GM21723 (cell line): Measurements from ENCODE around the gene AGAP3.

ENCODE experiments used
- ATAC-seq: cut with Tn5 transposase; IDR thresholded peaks from one replicate; pipeline ENCODE4 v1.9.1; 2021; ENCODE audit warnings: mild to moderate bottlenecking, moderate library complexity; ENCODE audit not compliant: unreplicated experiment

AGAP3 gene

DNA sequence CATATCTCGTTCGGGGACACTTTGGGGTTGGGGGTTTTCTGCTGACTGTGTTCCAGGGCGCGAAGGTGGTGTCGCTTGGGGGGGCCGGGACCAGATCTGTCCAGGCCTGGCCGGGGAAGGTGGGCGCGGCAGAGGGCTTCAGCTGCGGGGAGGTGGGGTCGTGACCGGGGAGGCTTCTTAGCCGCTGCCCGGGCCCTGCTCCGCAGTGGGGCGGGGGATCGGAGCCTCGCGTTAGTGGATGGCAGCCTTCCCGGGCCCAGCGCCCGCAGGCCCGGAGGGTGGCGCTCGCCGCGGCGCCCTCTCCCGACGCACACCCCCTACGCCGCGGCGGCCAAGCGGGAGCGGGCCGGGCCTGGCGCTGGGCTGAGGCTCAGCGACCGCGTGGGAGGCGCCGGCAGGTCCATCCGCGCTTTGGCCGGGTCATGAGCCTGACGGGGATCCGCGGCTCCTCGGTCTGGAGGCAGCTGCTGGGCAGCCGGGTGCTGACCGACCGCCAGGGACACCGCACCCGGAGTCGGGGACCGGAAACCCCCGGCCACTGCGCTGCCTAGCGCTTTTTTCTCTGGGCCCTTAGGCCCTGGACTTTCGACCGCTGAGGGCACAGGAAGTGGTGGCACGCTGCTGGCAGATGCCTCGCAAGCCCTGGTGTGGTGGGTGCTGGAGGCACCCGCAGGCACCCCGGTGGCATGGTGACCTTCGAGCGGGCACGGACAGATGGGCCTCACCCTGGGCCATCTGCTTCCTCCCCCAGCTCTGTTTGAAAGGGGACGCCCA, 1.2 kb downstream of the AGAP3 start:
- ATAC-seq = peak; percentile 34

GRCh38 chr7:151088019-151088855, 2.0 kb downstream of the AGAP3 start:
- ATAC-seq = no peak

DNA sequence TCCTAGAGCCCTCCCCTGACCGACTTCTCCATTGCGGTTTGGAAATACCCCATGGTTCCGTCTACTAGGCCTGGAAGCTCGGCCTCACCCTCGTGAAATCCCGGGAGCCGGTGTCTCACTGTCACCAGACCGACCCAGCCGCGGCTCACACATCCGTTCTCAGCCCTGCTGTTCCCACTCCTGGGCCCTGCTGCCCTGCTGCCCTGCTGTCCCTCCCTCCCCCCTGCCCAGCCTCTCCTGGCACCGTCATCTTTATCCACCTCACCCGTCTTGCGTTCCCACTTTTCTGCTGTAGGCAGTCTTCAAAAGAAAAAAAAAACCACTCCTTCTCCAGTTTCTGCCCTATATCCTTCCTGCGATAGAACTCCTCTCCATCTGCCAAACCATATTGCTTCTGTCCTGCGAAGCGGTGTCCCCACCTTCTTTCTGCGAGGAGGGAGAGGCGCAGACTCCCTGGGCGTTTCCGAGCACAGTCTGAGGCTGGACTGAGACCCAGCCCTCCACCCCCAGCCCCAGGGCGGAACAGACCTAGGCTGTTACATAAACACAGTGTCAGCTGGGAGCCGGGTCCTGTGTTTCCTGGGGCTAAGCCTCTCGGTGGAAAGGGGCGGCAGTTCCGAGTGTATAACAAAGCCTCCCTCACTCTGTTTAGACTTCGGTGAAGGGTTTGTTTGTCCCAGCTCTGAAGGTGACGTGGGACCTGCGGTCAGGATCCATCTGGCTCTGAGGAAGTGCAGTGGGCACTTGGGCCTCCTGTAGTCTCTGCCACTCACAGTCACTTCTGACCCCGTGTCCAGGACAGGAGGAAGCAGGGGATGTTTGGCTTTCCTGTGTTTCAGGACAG, 2.8 kb downstream of the AGAP3 start:
- ATAC-seq = no peak

DNA sequence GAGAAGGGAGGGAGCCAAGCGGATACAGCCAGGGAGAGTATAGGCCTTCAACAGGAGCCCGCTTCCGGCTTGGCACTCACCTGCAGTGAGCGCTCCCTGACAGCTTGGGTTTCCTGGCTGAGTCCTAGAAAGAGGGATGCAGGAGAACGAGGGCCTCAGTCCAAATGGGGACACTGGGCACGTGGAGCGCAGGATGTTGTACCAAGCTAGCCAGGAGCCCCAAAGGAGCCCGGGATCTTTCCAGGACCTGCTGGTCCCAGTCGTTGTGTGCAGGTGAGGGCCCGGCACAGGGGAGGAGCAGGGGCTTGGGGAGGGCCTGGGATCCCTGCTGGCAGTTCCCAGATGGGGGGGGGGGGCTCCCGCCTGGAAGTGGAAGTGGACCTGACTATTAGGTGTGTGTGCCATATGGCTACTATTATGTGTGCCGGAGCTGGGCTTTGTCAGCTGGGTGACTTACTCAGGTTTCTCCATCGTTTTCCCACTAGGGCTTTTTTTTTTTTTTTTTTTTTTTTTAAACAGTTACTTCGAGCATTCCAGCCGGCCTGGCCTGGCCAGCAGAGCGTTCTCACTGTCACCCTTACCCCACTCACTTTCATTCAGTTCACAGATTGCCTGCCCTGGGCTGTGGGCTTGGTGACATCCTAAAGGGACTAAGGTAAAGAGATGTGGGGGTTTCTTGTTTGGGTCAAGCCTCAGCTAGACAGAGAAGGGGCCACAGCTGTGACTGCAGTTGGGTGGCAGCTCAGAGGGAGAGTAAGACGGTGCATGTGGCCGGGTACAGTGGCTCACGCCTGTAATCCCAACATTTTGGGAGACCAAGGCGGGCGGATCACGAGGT, 3.8 kb downstream of the AGAP3 start:
- ATAC-seq = no peak

DNA sequence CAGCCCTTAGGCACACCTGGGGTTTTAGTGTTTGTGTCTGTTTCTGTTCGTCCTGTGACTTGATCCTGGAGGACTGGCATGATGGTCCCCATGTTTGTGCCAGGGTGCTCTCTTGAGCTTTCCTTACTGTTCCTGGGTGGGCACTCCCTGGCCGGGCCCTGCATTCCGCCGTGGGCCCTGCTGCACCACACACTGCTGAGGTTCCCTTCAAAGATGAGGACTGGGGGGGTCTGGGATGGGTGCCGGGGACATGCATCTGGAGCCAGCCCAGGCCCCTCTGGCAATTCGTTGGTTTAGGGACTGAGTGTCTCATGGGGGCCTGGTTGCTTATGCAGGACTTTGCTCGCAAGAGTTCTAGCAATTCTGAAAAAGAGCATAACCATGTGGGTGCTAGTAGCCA, 4.7 kb downstream of the AGAP3 start:
- no peak for ATAC-seq

- ATAC-seq = no peak
Measured at GRCh38 chr7:151091431-151091830, 5.2 kb downstream of the AGAP3 start.

GRCh38 chr7:151091988-151092387, 5.7 kb downstream of the AGAP3 start:
- ATAC-seq = no peak

DNA sequence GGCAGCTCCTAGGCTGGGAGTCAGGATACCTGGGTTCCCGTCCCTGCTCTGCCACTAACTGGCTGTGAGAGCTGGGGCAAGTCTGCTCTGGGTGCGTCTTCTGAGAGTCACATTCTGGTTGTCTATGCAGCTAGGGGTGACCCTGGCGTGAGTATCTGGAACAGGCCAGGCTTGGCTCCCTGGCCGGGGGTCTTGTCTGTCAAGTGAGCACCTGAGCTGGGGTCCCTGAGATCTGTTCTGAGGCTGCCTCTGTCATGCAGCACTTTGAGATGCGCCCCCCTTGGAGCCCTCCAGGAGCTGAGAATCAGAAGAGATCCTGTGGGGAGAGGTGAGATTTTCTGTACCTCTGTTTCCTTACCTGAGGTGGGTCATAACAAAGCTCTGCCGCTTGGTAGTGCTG, 7.5 kb downstream of the AGAP3 start:
- ATAC-seq = no peak

- no peak for ATAC-seq
Measured at GRCh38 chr7:151094675-151095074, 8.4 kb downstream of the AGAP3 start.

GRCh38 chr7:151095123-151095797, 9.0 kb downstream of the AGAP3 start:
- ATAC-seq = no peak

- no peak for ATAC-seq
Measured at GRCh38 chr7:151095828-151096475, 9.7 kb downstream of the AGAP3 start.

DNA sequence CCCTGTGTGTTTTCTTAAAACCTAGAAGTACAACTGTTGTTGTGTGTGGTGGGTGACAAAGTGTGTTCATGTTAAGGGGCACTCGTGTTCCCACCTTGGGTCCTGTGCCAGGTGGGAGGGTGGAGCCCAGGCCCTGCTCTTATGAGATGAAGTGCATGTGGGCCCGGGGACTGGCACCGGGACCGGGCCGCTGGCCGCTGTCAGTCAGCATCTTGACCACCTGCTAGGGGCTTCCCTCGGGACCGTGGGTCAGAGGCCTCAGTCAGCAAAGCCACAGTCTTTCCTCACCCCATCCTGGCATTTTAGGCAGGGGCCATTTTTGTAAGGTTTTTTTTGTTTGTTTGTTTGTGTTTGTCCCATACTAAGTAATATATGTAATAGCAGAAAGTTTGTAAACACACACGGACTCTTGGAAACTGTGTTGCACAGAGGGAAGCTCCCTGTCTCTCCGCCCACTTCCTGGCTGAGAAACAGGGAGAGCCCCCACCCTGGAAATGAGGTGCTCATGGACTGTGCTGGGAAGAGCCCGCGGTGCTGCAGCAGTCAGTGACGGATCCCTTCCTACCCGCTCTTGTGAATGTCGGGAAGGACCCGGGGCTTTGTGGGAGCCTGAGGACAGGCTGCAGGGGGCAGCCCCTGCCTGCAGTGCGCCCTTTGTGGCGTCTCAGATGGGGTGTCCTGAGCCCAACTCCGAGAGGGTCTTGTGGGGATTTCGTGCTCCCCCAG, 13.4 kb downstream of the AGAP3 start:
- ATAC-seq = no peak

DNA sequence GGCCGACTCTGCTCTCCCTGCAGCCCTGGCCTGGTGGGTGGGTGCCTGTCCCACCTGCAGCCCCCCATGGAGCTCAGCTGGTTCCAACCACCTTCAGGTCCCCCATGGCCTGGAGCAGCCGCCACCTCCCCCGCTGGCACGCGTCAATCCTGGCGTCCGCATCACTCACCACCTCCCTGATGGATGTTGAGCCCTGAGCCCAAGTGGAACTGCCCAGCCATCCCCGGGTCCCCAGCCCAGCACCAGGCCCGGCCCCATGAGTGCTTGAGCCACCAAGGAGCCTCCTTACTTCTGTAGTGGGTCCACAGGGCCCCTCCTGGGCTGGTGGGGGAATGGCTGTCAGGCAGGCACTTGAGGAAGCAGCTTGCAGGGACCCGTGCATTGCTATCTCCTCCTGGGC, 14.6 kb downstream of the AGAP3 start:
- ATAC-seq = no peak

DNA sequence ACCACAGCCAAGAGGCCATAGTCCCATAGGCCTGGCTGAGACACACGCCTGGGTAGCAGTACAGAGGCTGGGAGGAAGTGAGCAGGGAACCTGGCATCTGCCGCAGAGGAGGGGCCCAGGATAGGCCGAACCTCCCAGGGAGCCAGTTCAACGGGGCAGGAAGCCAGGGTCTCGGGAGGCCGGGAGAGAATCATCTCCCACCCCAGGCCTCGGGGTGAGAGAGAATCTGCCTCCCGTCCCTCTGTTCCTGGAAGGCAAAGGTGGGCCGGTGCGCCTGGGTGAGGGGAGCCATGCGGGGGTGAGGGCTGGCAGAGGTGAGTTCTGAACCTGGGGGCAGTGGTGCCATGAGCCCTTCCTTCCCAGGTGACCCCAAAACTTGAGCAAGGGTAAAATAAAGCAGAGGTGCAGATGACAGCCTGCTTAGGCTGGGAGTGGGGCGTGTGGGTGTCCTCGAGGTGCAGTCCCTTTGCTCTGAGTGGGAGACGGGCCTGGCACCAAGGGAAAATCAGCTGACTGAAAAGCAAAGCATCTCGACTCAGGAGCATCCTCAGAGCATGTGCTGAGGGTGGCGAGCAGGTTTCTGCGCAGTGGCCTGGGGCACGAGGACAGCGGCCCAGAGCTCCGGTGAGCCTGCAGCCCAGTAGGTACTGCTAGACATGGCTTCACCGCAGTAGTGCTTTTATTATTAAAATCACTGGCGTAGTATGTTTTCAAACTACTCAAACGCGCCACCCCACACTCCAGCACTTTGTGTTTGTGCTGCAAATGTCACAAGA, 15.5 kb downstream of the AGAP3 start:
- ATAC-seq = no peak

GRCh38 chr7:151102991-151103390, 16.7 kb downstream of the AGAP3 start:
- no peak for ATAC-seq

DNA sequence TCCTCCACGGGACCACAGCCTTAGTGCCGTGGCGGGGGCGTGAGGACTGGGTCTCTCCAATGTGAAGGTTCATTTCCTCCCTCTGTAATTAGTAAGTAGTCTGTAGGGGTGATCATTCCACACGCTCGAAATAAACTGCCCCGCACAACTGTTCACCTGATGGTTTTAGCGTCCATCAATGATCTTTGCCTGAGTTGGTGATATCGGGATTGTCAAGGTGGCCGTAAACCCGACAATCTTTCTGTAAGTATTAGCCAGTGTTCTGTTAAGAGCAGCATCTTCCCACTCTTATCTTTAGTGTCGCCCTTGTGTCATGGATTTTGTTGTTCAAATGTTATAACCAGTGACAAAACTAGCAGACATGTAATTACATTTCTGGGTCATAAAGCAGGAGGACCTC, 17.7 kb downstream of the AGAP3 start:
- ATAC-seq = no peak

GRCh38 chr7:151104411-151105235, 18.3 kb downstream of the AGAP3 start:
- no peak for ATAC-seq
